GM13976 (cell line): Measurements from ENCODE around the gene COPZ1.
"Not testable (repeated sequence)": the region's sequence is repeated elsewhere in the genome, so short reads cannot be mapped to it uniquely, and the experiment has no call there.

Experiments used
- DNase-seq: peaks from one replicate; pipeline ENCODE4 v3.0.0; 2012; ENCODE audit warnings: low spot score
- CTCF ChIP-seq: IDR thresholded peaks from 2 replicates; pipeline ENCODE4 v1.5.1; 2012; ENCODE audit warnings: borderline replicate concordance, mild to moderate bottlenecking; ENCODE audit not compliant: insufficient read depth; ENCODE audit errors: extremely low read depth, missing control alignments, control extremely low read depth
- in situ Hi-C: fragments of 300-500 bp; cut with MboI; formaldehyde crosslinking; loops from one replicate; pipeline ENCODE4 v1.12.0; 2022; ENCODE audit warnings: low sequenced_read_pairs, mixed read lengths, inconsistent platforms; ENCODE audit not compliant: unreplicated experiment

Gene COPZ1

GRCh38 chr12:54306925-54307741 is 17.8 kb upstream of the COPZ1 start:
- no peak for TF ChIP-seq CTCF
- in situ Hi-C loops: no loop called here
- DNase-seq: no peak

- no peak for DNase-seq
- in situ Hi-C loops: no loop called here
- no peak for TF ChIP-seq CTCF
Measured at GRCh38 chr12:54311051-54311450, 13.9 kb upstream of the COPZ1 start.

- DNase-seq, in situ Hi-C loops: not testable (repeated sequence)
Measured at GRCh38 chr12:54312309-54312708, 12.6 kb upstream of the COPZ1 start.

- in situ Hi-C loops: no loop called here
- TF ChIP-seq CTCF: no peak
- DNase-seq: no peak
Measured at GRCh38 chr12:54321363-54321762, 3.6 kb upstream of the COPZ1 start.

GRCh38 chr12:54325442-54326109 is 645 bp downstream of the COPZ1 start:
- in situ Hi-C loops, DNase-seq: not testable (repeated sequence)

GRCh38 chr12:54328595-54329337 is 3.8 kb downstream of the COPZ1 start:
- no peak for TF ChIP-seq CTCF
- in situ Hi-C loops: no loop called here
- DNase-seq: no peak

GRCh38 chr12:54329759-54330158 is 4.8 kb downstream of the COPZ1 start:
- no peak for TF ChIP-seq CTCF
- no peak for DNase-seq
- in situ Hi-C loops: no loop called here
